Epithelial cell of proximal tubule (primary cell): ENCODE data around the gene SERPINA10. TPM values are rescaled to one million over a fixed set of nuclear protein-coding genes. Genes with fewer than 3 reads are reported as not detected.

ENCODE experiments used
- DNase-seq: peaks from one replicate; pipeline ENCODE4 v3.0.0-alpha.2; 2011; ENCODE audit warnings: low read depth
- H3K4me3 ChIP-seq: 2 replicates; pipeline ENCODE4 v1.5.1; 2011; ENCODE audit warnings: low read depth, mild to moderate bottlenecking, low read length
- total RNA-seq: library from RNA; depleted of rRNA; stranded (reverse); fragments of >200 nt; gene quantifications from 2 replicates; pipeline ENCODE4 v1.2.3, GENCODE V29; 2015
- TF ChIP-seq, protein P1 (sequence below): conservative IDR thresholded peaks from 2 replicates; pipeline ENCODE4 v1.5.1; 2012; ENCODE audit warnings: low read depth, mild to moderate bottlenecking, low read length

Gene SERPINA10
- total RNA-seq, 1 donor from 2014 or later, result not detected

- DNase-seq, result peak; percentile 91
Observed at GRCh38 chr14:94328196-94328595, 35.1 kb upstream of the SERPINA10 start.

DNA sequence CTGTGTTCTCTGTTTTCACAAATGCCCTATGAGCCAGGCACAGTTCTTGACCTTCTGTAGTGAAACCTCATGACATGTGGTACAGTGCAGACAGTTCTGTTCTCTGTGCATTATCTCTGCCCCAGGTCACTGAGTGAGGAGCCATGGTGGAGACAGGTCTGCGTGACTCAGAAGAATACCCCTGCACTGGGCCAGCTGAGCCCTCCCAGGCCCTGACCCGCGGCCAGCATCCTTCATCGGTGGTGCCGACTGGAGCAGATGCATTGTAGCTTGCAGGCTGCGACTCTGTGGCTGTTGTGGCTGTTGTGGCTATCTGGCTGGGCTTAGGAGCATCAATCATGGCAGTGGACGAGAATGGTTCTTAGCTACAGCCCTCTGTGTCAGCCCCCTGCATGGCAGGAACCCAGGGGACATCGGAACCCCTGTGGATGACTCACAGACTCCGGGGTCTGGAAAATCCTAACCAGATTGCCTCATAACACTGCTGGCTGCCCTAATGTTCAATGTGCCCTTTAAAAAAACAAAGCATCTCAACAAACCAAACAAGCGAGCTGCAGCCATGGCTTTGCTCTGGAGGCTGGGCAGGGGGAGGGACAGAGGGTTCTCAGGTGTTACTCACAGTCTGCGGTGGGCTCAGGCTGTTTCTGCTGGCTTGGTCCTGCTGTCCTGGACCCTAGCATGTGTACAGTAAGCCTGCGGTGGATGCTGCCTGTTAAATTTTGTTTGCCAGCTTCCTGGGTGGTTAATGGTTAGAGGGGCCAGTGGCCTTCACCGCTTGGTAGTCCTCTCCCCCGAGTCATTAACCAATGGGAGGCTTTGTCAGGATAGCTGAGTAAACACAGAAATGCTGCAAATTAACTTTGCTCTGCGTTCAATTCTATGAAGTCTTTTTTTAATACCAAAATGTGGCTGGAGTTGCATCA lies 29.8 kb upstream of the SERPINA10 start, which contains the start of gene SERPINA6:
Gene SERPINA6 (minus strand): TSS at position 689 of the 923 bp plus-strand sequence. CDS start 8,688 bp downstream, outside the sequence.
- TF ChIP-seq, protein P1, sequence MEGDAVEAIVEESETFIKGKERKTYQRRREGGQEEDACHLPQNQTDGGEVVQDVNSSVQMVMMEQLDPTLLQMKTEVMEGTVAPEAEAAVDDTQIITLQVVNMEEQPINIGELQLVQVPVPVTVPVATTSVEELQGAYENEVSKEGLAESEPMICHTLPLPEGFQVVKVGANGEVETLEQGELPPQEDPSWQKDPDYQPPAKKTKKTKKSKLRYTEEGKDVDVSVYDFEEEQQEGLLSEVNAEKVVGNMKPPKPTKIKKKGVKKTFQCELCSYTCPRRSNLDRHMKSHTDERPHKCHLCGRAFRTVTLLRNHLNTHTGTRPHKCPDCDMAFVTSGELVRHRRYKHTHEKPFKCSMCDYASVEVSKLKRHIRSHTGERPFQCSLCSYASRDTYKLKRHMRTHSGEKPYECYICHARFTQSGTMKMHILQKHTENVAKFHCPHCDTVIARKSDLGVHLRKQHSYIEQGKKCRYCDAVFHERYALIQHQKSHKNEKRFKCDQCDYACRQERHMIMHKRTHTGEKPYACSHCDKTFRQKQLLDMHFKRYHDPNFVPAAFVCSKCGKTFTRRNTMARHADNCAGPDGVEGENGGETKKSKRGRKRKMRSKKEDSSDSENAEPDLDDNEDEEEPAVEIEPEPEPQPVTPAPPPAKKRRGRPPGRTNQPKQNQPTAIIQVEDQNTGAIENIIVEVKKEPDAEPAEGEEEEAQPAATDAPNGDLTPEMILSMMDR, result no peak
- H3K4me3 ChIP-seq, result peak within 1 kb of the TSS; percentile 27
- DNase-seq, result peak; percentile 61

More at GRCh38 chr14:94328196-94328595, 35.1 kb upstream of the SERPINA10 start:
- H3K4me3 ChIP-seq, result no peak overlapping the region
- TF ChIP-seq, protein P1, result peak; percentile 3

DNA sequence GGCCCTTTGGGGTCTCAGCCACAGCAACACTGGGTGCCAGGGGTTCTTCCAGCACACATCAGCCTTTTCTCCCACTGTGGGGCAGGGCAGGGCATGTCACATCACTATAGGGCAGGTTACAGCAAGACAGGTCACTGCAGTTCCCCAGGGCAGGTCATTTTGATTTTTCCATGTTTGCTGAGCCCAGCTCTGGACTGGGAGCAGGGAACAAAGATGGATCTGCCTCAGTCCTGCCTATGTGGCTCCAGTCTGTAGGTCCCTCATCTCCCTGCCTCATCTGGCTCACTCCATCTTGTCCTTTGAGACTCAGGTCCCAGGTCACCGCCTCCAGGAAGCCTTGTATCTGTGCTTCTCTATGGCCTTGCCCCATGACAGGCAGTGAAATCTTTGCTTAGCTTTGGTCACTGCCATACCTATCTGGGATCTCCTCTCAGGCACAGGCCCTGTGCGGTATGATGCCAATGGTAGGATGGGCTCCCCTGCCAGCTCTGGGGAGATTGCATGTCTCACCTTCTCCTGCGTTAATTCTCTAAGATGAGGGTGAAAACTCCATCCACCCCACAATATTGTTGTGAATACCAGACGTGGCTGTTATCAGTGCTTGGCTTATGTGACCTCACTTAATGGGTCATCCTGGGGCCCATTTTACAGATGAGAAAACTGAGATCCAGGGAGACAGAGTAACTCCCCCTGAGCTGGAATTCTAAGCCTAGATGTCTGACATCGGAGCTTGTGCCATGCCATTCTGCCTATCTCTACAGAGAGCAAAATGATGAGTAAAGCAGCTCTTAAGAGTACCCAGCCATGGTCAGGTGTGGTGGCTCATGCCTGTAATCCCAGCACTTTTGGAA lies 28.6 kb upstream of the SERPINA10 start:
- no peak overlapping the region for H3K4me3 ChIP-seq
- DNase-seq, result no peak
- TF ChIP-seq, protein P1, result no peak

DNA sequence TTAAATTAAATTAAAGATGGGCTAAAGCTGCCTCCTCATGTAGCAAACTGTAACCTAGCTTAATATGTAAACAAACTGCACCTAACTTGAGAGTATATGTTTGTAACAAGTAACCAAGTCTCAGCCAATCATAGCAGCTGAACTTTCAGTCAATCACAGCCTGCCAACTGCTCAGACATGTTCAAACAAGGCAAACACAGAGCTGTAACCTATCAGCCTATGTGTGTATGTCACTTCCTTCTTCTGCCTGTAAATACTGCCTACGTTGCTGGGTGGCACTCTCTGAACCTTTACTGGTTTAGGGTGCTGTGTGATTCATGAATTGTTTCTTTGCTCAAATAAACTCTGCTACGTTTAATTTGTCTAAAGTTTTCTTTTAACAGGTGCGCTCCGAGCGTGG lies 27.2 kb upstream of the SERPINA10 start:
- DNase-seq, result no peak
- TF ChIP-seq, protein P1, result no peak
- no peak overlapping the region for H3K4me3 ChIP-seq

DNA sequence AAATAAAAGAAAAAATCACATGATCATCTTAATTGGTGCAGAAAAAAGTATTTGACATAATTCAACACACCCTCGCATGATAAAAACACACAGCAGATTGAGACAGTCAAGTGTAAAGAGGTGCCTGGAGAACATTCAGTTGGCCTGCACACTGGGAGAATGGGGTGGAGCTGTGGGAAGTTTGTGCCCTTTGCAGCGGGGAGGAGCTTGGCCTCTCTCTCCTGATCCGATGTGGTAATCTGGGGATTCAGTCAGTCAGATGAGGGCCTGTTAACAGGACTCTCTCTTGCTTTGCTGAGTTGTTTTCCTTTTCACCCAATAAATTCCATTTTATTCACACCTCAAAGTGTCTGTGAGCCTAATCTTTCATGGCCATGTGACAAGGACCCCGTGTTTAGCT lies 24.2 kb upstream of the SERPINA10 start:
- H3K4me3 ChIP-seq, result no peak overlapping the region
- peak; percentile 52 for DNase-seq
- TF ChIP-seq, protein P1, result no peak

DNA sequence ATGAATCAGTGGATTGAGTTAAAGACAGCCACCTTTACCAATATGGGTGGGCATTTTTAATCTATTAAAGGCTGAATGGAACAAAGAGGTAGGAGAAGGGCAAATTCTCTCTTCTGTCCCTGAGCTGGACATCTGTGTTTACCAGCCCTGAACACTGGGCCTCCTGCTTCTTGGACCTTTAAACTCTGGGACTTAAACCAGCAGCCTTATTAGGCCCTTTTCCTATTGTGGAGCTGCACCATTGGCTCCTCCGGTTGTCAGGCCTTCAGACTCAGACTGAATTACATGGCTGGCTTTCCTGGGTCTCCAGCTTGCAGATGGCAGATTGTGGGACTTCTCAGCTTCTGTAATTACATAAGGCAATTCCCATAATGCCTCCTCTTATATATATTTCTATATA lies 23.6 kb upstream of the SERPINA10 start:
- H3K4me3 ChIP-seq, result no peak overlapping the region
- no peak for DNase-seq
- TF ChIP-seq, protein P1, result no peak
